ENCODE data around the gene CEP83. TPM values are rescaled to one million over a fixed set of nuclear protein-coding genes. Genes with fewer than 3 reads are reported as not detected.

Gene CEP83, protein sequence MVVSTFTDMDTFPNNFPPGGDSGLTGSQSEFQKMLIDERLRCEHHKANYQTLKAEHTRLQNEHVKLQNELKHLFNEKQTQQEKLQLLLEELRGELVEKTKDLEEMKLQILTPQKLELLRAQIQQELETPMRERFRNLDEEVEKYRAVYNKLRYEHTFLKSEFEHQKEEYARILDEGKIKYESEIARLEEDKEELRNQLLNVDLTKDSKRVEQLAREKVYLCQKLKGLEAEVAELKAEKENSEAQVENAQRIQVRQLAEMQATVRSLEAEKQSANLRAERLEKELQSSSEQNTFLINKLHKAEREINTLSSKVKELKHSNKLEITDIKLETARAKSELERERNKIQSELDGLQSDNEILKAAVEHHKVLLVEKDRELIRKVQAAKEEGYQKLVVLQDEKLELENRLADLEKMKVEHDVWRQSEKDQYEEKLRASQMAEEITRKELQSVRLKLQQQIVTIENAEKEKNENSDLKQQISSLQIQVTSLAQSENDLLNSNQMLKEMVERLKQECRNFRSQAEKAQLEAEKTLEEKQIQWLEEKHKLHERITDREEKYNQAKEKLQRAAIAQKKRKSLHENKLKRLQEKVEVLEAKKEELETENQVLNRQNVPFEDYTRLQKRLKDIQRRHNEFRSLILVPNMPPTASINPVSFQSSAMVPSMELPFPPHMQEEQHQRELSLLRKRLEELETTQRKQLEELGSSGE
- total RNA-seq: 6.1 and 6.3 TPM in 2 replicates

DNA sequence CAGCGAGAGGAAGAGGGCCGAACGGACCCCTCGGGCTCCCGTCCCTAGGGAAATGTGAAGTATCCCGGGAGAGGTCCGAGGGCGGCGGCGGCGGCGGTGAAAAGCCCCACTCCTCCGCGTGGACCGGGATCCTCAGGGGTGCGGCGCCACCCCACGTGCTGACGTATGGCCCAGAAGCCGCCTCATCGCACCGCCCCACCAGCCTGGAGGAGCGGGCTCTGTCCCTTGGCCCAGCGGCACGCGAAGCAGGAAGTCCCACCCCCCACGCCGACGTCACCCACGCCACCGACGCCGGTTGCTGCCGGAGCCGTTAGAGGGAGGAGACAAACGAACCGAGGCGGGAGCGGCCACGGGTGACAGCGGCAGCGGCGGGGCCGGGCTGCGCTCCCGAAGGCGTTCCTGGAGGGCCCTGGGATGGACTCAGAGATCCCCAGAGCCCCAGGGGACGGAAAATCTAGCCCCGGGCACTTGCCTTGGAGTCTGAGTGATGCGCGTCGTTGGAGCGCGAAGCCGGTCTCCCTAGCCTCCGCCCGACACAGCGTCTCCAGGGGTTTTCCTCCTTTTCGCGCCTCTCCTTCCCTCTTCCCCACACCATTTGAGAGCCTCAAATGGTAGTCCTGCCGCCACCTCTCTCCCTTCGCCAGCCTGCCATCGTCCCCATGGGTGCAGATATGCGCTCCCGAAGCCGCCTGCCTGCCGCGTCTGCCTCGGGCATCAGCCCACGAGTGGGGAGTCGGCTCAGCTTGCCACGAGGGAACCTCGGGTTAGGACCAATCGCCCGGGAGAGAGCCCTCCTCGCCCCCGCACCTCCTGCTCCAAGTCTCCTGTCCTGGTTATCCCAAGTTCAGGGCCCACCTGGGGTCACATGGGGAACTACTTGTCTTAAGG is at the start of gene CEP83:
Gene CEP83 (minus strand): TSS at position 140 of the 888 bp plus-strand sequence. CDS start 47,377 bp downstream, outside the sequence.

Other genes starting within 250 kb of the CEP83 start
- gene TMCC3, start 190.7 kb upstream of the CEP83 start, total RNA-seq: 5.7 and 12.7 TPM in 2 replicates